Body of pancreas (tissue), 4 donors: Measurements from ENCODE around the gene HOXC5.

Experiments used
- POLR2A ChIP-seq, 3 donors: fragments of 450-650 bp; IDR thresholded peaks; one replicate each; pipeline ENCODE4 v1.6.1; 2016; ENCODE audit warnings: antibody characterized with exemption in 3 of 3, mild to moderate bottlenecking in 2 of 3
- TF ChIP-seq, protein P1 (sequence below), 7 experiments: fragments of 450-650 bp in 4 of 7; fragments of 200-600 bp in 3 of 7; sonication (generic) in 3 of 7; IDR thresholded peaks; one replicate each; pipeline ENCODE4 v1.5.1; 2016 to 2019; ENCODE audit warnings: antibody characterized with exemption in 7 of 7

DNA sequence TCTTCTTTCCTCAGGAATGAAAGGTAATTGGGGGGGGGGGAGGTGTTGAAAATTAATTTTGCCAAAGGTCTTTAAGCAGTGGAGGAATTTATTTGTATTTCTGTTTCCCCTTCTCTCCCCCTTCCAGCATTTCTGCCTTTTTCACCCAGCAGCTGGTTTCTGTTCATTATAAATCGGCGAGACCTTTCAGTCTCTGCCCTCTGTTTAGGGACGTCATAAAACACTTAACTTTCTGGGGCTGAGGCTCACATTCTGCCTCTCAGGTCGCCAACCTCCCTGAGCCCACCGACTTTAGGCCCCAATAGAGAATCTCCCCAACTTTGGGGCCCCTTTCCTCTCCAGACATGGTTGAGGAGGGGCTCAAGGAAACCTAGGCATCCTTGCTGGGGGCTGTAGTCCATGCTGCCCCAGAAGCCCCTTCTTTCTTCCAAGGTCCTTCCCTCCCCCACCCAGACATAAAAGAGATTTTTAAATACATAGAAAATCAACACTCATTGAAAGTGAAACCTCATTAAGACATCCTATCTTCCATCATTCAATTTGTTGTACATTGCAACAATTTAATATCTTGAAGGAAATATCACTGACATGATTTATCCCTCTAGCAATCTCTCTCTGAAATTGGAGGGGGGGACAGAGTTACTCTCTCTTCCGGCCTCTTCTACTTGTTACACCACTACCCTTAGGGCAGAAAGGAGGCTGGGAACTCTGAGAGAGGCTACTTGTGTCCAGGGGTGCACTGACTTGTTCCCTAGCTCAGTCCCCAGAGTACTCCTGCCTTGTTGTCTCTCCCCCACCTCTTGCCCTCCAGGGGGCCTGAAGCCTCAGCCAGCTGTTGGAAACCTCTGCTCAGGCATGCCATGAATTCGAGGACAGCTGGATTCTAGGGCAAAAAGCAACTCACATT, 7.1 kb upstream of the HOXC5 start:
- TF ChIP-seq, protein P1, sequence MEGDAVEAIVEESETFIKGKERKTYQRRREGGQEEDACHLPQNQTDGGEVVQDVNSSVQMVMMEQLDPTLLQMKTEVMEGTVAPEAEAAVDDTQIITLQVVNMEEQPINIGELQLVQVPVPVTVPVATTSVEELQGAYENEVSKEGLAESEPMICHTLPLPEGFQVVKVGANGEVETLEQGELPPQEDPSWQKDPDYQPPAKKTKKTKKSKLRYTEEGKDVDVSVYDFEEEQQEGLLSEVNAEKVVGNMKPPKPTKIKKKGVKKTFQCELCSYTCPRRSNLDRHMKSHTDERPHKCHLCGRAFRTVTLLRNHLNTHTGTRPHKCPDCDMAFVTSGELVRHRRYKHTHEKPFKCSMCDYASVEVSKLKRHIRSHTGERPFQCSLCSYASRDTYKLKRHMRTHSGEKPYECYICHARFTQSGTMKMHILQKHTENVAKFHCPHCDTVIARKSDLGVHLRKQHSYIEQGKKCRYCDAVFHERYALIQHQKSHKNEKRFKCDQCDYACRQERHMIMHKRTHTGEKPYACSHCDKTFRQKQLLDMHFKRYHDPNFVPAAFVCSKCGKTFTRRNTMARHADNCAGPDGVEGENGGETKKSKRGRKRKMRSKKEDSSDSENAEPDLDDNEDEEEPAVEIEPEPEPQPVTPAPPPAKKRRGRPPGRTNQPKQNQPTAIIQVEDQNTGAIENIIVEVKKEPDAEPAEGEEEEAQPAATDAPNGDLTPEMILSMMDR (IDR thresholded peaks at IDR 0.05) = no peak
- no peak for TF ChIP-seq POLR2A (IDR thresholded peaks at IDR 0.05)
